CD4-positive, alpha-beta T cell treated with Interleukin-6 for 4 hours (primary cell): ENCODE measurements around the gene TNP2.

Source experiments
- DNase-seq: peaks from one replicate; pipeline ENCODE4 v3.0.0-alpha.2; 2020; ENCODE audit warnings: mixed read lengths

The TNP2 gene

GRCh38 chr16:11254913-11255736 is 14.0 kb downstream of the TNP2 start:
- DNase-seq, result peak; percentile 75

GRCh38 chr16:11253995-11254912 is 14.9 kb downstream of the TNP2 start:
- peak; percentile 19 for DNase-seq

GRCh38 chr16:11253009-11253994 is 15.8 kb downstream of the TNP2 start:
- peak; percentile 50 for DNase-seq

- no peak for DNase-seq
Measured at GRCh38 chr16:11252482-11252931, 16.6 kb downstream of the TNP2 start.

GRCh38 chr16:11251525-11252481 is 17.3 kb downstream of the TNP2 start:
- DNase-seq, result peak; percentile 91

- no peak for DNase-seq
Measured at GRCh38 chr16:11250786-11251524, 18.2 kb downstream of the TNP2 start.

GRCh38 chr16:11250091-11250785 is 18.9 kb downstream of the TNP2 start:
- DNase-seq, result no peak

GRCh38 chr16:11249233-11250061 is 19.7 kb downstream of the TNP2 start:
- no peak for DNase-seq

GRCh38 chr16:11248133-11248532 is 21.0 kb downstream of the TNP2 start:
- no peak for DNase-seq

GRCh38 chr16:11245988-11246387 is 23.1 kb downstream of the TNP2 start:
- DNase-seq, result no peak

GRCh38 chr16:11245222-11245737 is 23.8 kb downstream of the TNP2 start:
- DNase-seq, result no peak

GRCh38 chr16:11242658-11243057 is 26.5 kb downstream of the TNP2 start:
- DNase-seq, result no peak

GRCh38 chr16:11241480-11242204 is 27.5 kb downstream of the TNP2 start:
- DNase-seq, result no peak

GRCh38 chr16:11240636-11241473 is 28.3 kb downstream of the TNP2 start:
- DNase-seq, result peak; percentile 41

GRCh38 chr16:11239644-11240632 is 29.2 kb downstream of the TNP2 start:
- DNase-seq, result no peak
